ENCODE data around the gene CTCFL.

CTCFL gene

DNA sequence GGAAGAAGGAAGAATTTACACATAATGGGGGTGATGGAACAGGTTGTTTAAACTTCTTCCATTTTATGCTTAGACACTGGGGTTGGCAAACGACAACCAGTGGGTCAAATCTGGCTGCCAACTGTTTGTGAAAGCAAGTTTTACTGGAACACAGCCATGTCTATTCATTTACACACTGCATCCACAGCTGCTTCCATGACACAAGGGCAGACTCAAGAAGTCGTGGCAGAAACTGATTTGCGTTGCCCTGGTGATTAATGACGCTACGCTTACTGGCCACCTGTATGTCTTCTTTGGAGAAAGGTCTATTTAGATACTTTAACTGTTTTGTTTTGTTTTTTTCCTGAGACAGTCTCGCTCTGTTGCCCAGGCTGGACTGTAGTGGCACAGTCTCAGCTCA lies 19.0 kb downstream of the CTCFL start:
- no peak for DNase-seq (ENCODE audit: low read depth, low spot score)
- H3K27me3 ChIP-seq (ENCODE audit: control insufficient read depth, insufficient read depth, low read length), result no peaks in the 10 kb centered on the region
- H3K9me3 ChIP-seq (ENCODE audit: control insufficient read depth, insufficient read depth, low read length), result no peaks in the 10 kb centered on the region
- no peaks in the 10 kb centered on the region; the same call in 1 of the 2 replicates for H3K4me1 ChIP-seq (ENCODE audit: control insufficient read depth, insufficient read depth, low read length)
- no peak overlapping the region for H3K27ac ChIP-seq (ENCODE audit: low read length)
- no CpG with 5 or more reads among the region's 6 CpGs for WGBS (ENCODE audit: insufficient coverage, insufficient read length)
- H3K4me3 ChIP-seq (ENCODE audit: low read length), result no peak overlapping the region
- H3K36me3 ChIP-seq (ENCODE audit: control insufficient read depth, insufficient read depth, low read length), result no peaks in the 10 kb centered on the region

DNA sequence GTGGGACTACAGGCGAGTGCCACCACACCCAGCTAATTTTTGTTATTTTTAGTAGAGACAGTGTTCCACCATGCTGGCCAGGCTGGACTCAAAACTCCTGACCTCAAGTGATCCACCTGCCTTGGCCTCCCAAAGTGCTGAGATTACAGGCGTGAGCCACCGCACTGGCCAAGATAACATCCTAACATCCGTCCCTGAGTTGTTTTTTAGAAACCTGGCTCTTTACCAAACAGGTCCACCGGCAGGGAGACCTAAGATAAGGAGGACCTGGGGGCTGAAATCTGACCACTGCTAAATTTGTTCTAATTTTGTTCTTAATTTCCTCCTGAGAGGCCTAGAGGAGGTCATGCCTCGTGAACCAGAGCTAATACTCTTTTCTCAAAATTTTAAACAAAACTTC lies 20.5 kb downstream of the CTCFL start:
- no peaks in the 10 kb centered on the region; the same call in 1 of the 2 replicates for H3K4me1 ChIP-seq (ENCODE audit: control insufficient read depth, insufficient read depth, low read length)
- H3K36me3 ChIP-seq (ENCODE audit: control insufficient read depth, insufficient read depth, low read length), result no peaks in the 10 kb centered on the region
- H3K4me3 ChIP-seq (ENCODE audit: low read length), result no peak overlapping the region
- H3K27me3 ChIP-seq (ENCODE audit: control insufficient read depth, insufficient read depth, low read length), result no peaks in the 10 kb centered on the region
- H3K27ac ChIP-seq (ENCODE audit: low read length), result no peak overlapping the region
- no peak for DNase-seq (ENCODE audit: low read depth, low spot score)
- no peaks in the 10 kb centered on the region for H3K9me3 ChIP-seq (ENCODE audit: control insufficient read depth, insufficient read depth, low read length)
- WGBS (ENCODE audit: insufficient coverage, insufficient read length), result no CpG with 5 or more reads among the region's 6 CpGs

DNA sequence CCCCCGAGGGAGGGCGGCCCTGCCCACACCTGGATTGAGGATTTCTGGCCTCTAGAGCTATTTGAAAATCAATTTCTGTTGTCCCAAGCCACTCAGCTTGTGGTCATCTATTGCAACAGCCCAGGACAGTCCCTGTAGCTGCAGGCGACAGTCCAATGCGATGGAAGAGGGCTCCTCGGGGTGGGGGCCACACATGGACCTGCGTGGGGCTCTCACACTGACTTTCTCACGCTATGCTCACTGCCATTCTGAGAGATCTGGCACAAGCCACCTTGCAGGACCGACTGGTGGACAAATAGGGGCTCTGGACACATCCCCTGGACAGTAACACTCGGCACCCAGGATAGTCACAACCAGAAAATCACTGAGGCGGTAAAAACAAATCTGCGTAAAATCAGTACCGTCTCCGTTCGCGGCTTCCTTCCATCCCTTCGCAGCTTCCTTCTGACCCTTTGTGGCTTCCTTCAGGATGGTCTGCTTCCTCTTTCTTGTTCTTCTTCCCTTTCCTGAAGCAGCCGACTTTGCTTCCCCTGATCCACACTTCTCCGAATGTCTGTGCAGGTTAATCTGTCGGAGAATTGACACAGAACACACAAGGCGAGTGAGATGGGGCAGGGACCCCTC lies 21.8 kb downstream of the CTCFL start:
- no peak for DNase-seq (ENCODE audit: low read depth, low spot score)
- Histone ChIP-seq H3K27me3 (ENCODE audit: control insufficient read depth, insufficient read depth, low read length) (no peaks in the 10 kb centered on the region), H3K36me3 (ENCODE audit: control insufficient read depth, insufficient read depth, low read length) (no peaks in the 10 kb centered on the region), H3K4me1 (ENCODE audit: control insufficient read depth, insufficient read depth, low read length) (peaks cover 2% of the 10 kb centered on the region; the same call in 1 of the 2 replicates), H3K27ac (ENCODE audit: low read length) (no peak overlapping the region), H3K9me3 (ENCODE audit: control insufficient read depth, insufficient read depth, low read length) (no peaks in the 10 kb centered on the region), H3K4me3 (ENCODE audit: low read length) (no peak overlapping the region)
- no CpG with 5 or more reads among the region's 20 CpGs for WGBS (ENCODE audit: insufficient coverage, insufficient read length)

DNA sequence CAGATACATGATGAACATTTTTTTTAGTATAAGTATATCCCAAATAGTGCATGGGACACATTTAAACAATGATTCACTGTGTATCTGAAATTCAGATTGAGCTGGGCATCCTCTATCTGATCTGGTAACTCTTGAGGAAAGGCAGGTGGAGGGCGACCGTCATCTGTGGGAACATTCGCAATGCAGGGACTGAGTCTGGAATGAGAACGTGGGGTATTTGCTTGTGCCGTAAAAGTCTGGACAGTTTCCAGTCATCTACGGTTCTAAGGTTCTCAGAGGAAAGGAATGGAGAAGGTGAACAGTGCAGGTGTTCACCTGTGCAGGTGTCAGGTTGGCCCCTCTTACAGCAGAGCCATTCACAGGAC lies 22.6 kb downstream of the CTCFL start:
- Histone ChIP-seq H3K4me1 (ENCODE audit: control insufficient read depth, insufficient read depth, low read length) (peaks cover 2% of the 10 kb centered on the region; the same call in 1 of the 2 replicates), H3K36me3 (ENCODE audit: control insufficient read depth, insufficient read depth, low read length) (no peaks in the 10 kb centered on the region), H3K27me3 (ENCODE audit: control insufficient read depth, insufficient read depth, low read length) (no peaks in the 10 kb centered on the region), H3K9me3 (ENCODE audit: control insufficient read depth, insufficient read depth, low read length) (no peaks in the 10 kb centered on the region), H3K4me3 (ENCODE audit: low read length) (no peak overlapping the region), H3K27ac (ENCODE audit: low read length) (no peak overlapping the region)
- no peak for DNase-seq (ENCODE audit: low read depth, low spot score)
- WGBS (ENCODE audit: insufficient coverage, insufficient read length), result no CpG with 5 or more reads among the region's 6 CpGs

DNA sequence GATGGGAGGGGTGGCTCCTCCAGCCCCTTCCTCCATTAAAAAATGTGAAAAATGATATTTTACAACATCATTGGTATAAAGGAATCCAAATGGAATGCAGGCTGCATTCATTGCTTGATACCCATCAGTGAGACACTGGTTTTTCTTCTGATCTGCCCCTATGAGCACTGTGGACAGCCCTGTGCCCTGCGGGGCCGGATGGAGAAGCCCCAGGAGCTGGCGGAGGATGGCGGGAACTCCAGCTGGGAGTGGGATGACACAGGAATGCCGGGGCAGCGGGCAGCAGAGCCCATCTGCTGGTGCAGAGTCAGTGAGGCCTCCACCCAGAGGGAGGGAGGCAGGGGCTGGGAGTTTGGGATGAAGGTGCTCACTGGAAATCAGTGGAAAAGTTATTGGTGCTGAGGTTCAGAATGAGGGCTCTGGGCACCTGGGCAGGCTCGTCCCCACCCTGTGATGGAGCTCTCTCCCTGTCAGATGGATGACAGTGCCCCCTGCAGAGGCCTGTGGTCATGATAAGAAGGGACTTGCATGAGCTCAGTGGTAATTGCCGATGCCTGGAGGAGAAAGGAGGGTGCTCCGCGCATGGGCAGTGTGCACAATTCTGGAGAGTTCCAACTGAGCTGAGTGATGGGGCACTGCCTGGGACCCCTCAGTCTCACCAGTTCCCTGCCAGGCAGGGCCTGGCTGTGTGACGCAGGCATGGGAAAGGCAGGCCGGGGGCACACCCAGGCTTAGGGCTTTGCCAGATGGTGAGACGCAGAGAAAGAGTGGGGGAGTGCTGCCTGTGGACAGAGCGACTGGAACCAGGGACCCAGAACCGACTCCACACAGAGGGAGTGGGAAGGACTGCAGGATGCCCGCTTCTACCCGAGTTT lies 23.2 kb downstream of the CTCFL start:
- Histone ChIP-seq H3K9me3 (ENCODE audit: control insufficient read depth, insufficient read depth, low read length) (no peaks in the 10 kb centered on the region), H3K27me3 (ENCODE audit: control insufficient read depth, insufficient read depth, low read length) (no peaks in the 10 kb centered on the region), H3K27ac (ENCODE audit: low read length) (no peak overlapping the region), H3K4me1 (ENCODE audit: control insufficient read depth, insufficient read depth, low read length) (peaks cover 2% of the 10 kb centered on the region; the same call in 1 of the 2 replicates), H3K36me3 (ENCODE audit: control insufficient read depth, insufficient read depth, low read length) (no peaks in the 10 kb centered on the region), H3K4me3 (ENCODE audit: low read length) (no peak overlapping the region)
- WGBS (ENCODE audit: insufficient coverage, insufficient read length), result no CpG with 5 or more reads among the region's 17 CpGs
- no peak for DNase-seq (ENCODE audit: low read depth, low spot score)

DNA sequence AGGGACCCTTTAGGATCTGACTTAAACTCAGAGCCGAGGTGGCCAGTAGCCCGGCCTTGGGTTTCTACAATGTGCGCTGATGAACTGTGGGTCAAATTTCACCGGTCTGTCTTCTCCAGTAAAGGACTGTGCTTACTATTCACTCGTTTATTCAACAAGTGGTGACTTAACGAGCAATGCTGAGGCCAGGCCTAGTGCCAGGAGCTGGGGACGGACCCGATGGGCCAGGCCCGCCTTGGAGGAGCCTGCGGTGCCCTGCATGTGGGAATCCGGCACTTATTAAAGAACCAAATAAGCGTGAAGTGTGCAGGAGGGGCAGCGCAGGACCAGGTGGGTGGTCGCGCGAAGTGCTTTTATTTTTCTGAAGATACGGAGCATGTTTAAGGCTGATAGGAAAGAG lies 24.0 kb downstream of the CTCFL start:
- Histone ChIP-seq H3K27me3 (ENCODE audit: control insufficient read depth, insufficient read depth, low read length) (no peaks in the 10 kb centered on the region), H3K9me3 (ENCODE audit: control insufficient read depth, insufficient read depth, low read length) (no peaks in the 10 kb centered on the region), H3K36me3 (ENCODE audit: control insufficient read depth, insufficient read depth, low read length) (no peaks in the 10 kb centered on the region), H3K4me3 (ENCODE audit: low read length) (no peak overlapping the region), H3K27ac (ENCODE audit: low read length) (no peak overlapping the region), H3K4me1 (ENCODE audit: control insufficient read depth, insufficient read depth, low read length) (peaks cover 2% of the 10 kb centered on the region; the same call in 1 of the 2 replicates)
- WGBS (ENCODE audit: insufficient coverage, insufficient read length), result no CpG with 5 or more reads among the region's 17 CpGs
- no peak for DNase-seq (ENCODE audit: low read depth, low spot score)

DNA sequence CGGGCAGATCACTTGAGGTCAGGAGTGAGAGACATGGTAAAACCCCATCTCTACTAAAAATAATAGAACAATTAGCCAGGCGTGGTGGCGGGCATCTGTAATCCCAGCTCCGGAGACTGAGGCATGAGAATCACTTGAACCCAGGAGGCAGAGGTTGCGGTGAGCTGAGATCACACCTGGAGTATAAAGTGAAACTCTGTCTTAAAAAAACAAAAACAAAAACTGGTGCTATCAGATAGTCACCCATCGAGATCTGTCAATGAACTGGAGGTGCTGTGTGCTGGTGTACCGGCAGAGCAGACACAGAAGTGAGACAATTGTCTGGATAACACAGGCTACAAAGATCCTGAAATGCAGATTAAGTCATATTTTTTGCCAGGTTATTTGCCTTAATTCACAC lies 24.7 kb downstream of the CTCFL start:
- Histone ChIP-seq H3K27me3 (ENCODE audit: control insufficient read depth, insufficient read depth, low read length) (no peaks in the 10 kb centered on the region), H3K9me3 (ENCODE audit: control insufficient read depth, insufficient read depth, low read length) (no peaks in the 10 kb centered on the region), H3K27ac (ENCODE audit: low read length) (no peak overlapping the region), H3K4me3 (ENCODE audit: low read length) (no peak overlapping the region), H3K36me3 (ENCODE audit: control insufficient read depth, insufficient read depth, low read length) (no peaks in the 10 kb centered on the region), H3K4me1 (ENCODE audit: control insufficient read depth, insufficient read depth, low read length) (peaks cover 2% of the 10 kb centered on the region; the same call in 1 of the 2 replicates)
- no peak for DNase-seq (ENCODE audit: low read depth, low spot score)
- WGBS (ENCODE audit: insufficient coverage, insufficient read length), result no CpG with 5 or more reads among the region's 7 CpGs

DNA sequence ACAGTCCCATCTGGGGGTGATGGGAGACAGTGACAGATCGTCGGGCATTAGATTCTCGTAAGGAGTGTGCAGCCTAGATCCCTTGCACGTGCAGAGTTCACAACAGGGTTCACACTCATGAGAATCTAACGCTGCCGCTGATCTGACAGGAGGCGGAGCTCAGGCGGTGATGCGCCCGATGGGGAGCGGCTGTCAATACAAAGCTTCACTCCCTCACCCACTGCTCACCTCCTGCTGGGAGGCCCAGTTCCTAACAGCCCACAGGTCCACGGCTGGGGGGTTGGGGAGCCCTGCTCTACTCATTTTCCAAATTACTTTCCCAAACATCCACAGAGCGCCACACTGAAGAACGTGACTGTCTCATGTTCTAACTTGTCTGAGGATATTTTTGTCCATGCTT lies 25.3 kb downstream of the CTCFL start:
- Histone ChIP-seq H3K4me3 (ENCODE audit: low read length) (no peak overlapping the region), H3K27ac (ENCODE audit: low read length) (no peak overlapping the region), H3K27me3 (ENCODE audit: control insufficient read depth, insufficient read depth, low read length) (no peaks in the 10 kb centered on the region), H3K9me3 (ENCODE audit: control insufficient read depth, insufficient read depth, low read length) (no peaks in the 10 kb centered on the region), H3K36me3 (ENCODE audit: control insufficient read depth, insufficient read depth, low read length) (no peaks in the 10 kb centered on the region), H3K4me1 (ENCODE audit: control insufficient read depth, insufficient read depth, low read length) (peaks cover 2% of the 10 kb centered on the region; the same call in 1 of the 2 replicates)
- WGBS (ENCODE audit: insufficient coverage, insufficient read length), result no CpG with 5 or more reads among the region's 14 CpGs
- DNase-seq (ENCODE audit: low read depth, low spot score), result no peak

DNA sequence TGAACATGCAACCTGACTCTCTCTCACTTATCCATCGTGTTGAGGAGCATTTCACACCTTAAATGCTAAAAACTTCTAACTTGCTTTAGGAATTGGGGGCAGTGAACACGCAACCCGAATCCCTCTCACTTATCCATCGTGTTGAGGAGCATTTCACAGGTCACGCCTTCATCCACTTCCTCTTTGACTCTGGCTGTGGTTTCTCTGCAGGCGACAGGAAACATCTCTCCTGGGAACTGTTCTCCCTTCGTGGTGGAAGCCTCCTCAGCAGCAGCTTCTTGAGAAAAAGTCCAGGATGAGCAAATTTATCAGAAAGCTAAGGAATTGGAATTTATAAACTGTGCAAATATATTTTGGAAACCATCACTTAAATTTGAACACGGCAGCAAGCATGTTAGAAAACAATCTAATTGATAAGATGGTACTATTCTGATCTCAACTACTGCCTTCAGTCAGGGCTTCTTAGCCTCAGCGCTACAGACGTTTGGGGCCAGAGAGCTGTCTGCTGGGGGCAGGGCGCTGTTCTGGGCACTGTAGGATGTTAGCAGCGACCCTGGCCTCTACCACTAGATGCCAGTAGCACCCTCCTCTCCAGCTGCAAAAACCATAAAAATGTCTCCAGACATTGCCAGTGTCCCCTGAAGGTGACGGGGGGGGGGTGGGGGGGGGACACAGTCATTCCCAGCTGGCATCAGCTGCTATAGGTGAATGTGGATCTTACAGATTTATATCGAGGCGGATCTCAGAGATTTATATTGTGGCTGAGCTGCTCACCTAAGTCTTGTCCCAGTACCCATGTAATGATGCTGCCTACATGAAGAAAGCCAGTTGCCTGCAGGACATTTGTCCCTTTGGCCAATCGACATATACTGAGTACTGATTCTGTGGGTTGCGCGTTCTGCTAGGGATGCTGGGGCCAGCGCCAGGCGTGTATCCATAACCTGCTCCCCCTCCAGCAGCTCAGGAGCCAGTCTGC lies 26.2 kb downstream of the CTCFL start:
- no peak overlapping the region for H3K4me3 ChIP-seq (ENCODE audit: low read length)
- DNase-seq (ENCODE audit: low read depth, low spot score), result no peak
- H3K9me3 ChIP-seq (ENCODE audit: control insufficient read depth, insufficient read depth, low read length), result no peaks in the 10 kb centered on the region

DNA sequence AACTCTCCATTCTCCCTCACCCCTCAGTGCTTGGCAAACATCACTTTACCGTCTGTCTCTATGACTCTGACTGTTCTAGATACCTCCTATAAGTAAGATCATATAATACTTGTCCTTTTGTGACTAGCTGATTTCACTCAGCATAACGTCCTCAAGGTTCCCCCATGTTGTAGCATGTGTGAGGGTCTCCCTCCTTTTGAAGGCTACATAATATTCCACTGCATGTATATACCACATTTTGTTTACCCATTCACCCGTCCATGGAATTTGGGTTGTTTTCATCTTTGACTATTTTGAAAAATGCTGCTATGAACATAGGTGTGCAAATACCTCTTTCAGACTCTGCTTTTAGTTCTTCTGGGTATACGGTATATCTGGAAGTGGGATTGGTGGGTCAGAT lies 28.3 kb downstream of the CTCFL start:
- Histone ChIP-seq H3K36me3 (ENCODE audit: control insufficient read depth, insufficient read depth, low read length) (no peaks in the 10 kb centered on the region), H3K4me1 (ENCODE audit: control insufficient read depth, insufficient read depth, low read length) (0 out of 2 replicates have a peak, but pooled peaks cover 2% of the 10 kb centered on the region), H3K4me3 (ENCODE audit: low read length) (no peak overlapping the region), H3K27ac (ENCODE audit: low read length) (no peak overlapping the region), H3K9me3 (ENCODE audit: control insufficient read depth, insufficient read depth, low read length) (no peaks in the 10 kb centered on the region), H3K27me3 (ENCODE audit: control insufficient read depth, insufficient read depth, low read length) (no peaks in the 10 kb centered on the region)
- DNase-seq (ENCODE audit: low read depth, low spot score), result no peak
- no CpG with 5 or more reads among the region's 4 CpGs for WGBS (ENCODE audit: insufficient coverage, insufficient read length)

More for the DNA sequence above, 26.2 kb downstream of the CTCFL start:
- H3K4me1 ChIP-seq (ENCODE audit: control insufficient read depth, insufficient read depth, low read length), result peaks cover 2% of the 10 kb centered on the region; the same call in 1 of the 2 replicates
- no peaks in the 10 kb centered on the region for H3K27me3 ChIP-seq (ENCODE audit: control insufficient read depth, insufficient read depth, low read length)
- no peaks in the 10 kb centered on the region for H3K36me3 ChIP-seq (ENCODE audit: control insufficient read depth, insufficient read depth, low read length)
- H3K27ac ChIP-seq (ENCODE audit: low read length), result no peak overlapping the region
- WGBS (ENCODE audit: insufficient coverage, insufficient read length), result no CpG with 5 or more reads among the region's 20 CpGs

All from iPS DF 6.9 (cell line).